GM18909 (cell line): Measurements from ENCODE around the gene GRIFIN.

ENCODE experiments used
- ATAC-seq: cut with Tn5 transposase; IDR thresholded peaks from one replicate; pipeline ENCODE4 v1.9.1; 2021; ENCODE audit warnings: mild to moderate bottlenecking; ENCODE audit not compliant: unreplicated experiment, poor library complexity

Gene GRIFIN

DNA sequence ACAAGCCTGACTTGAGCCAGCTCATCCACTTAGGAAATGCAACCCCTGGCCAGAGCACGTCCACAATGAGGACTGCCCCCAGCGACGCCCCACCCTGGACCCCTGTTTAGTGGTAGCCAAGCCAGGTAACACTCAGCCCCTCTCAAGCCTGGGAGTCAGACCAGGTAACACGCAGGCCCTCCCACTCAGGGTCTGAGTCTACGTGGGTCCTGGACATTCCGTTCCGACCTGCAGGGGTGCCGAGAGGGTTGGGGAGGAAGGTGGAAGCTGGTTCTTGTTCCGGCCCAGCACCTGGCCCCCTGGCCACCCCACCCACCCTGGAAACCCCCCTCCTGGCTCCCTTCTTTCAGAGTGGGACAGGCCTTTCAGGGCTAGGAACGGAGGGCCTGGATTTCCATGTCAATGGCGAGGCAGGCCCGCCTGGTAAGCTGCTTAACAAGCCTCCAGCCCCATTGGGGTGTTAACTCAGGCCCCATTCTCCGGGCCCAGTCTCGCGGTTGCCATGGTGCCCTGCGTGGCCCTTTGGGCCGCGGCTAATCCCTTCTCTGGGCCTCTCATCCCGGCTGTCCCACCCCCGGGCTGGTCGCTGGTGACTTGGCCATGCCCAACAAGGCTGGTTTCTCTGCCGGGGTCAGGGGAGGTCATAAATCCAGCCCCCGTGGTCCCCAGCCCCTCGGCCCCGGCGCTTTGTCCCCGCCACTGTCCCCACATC is 23.7 kb upstream of the GRIFIN start:
- ATAC-seq: no peak

DNA sequence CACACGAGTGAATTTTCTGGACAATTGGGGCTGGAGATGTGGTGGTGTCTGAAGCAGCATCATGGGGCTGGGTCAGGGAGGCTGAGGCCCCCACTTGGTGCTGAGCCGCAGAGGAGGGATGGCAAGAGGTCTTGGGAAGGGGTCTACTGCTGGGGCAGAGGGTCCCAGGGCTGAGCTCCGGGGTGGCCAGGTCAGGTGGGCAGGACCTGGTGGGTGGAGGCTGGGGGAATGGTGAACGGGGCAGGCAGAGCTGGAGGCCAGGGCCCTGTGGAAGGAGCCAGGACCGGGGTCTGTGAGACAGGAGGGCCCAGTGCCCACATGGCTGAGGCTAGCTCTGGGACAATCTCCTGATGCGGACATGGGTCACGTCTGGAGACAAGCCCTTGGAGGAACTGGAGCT is 23.0 kb upstream of the GRIFIN start:
- no peak for ATAC-seq

DNA sequence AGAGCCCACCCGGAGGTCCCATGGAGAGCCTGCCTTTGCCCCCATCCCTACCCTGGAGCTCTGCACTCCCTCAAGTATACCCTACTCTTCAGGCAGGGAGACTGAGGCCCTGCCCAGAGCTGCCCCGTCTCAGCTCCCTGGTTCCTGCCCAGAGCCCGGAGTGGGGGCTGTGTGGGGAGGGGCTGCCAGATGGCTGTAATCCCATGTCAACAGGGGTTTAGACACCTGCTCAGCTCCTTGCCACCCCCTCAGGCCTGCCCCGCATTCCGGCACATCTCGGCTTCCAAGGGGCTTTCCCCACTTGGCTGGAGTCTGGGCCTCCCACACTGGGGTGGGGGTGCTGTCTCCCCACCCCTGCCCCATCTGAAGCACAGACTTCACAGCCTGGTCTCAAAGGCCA is 22.5 kb upstream of the GRIFIN start:
- no peak for ATAC-seq

DNA sequence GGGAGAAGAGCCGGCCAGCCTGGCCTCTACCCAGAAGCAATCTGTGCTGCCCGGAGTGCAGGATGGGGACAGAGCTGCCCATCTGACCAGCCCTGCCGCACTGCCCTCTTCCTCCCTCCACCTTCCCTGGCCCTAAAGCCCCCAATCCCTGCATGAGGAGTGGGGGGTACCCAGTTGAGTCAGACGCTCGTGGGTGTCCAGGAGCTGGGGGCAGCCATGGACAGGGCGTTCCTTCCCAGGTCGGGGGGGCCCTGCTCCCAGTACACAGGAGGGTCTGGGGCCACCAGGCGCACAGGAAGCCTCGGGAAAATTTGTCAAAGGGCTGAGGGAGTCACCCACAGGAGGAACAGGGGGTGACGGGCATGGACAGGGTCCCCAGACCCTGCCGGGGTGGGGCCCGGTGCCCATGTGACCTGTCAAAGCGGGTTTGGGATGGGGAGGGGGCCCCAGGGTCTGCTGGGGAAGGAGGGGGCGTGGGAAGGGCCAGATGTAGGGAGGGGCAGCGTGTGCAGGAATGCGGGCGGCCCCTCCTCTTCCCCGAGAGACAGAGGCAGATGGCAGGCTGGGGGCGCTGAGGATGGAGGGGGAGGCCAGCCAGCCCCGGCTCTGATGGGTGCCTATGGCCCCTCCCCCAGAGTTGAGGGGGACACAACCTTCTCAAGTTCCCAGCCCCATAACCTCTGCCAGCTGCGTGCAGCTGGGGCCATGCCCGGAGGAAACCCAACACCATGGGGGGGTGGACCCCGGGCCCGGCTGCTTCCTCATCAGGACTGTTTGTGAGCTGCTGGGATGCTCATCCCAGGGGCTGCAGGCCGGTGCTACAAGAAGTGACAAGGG is 21.5 kb upstream of the GRIFIN start:
- ATAC-seq: no peak

DNA sequence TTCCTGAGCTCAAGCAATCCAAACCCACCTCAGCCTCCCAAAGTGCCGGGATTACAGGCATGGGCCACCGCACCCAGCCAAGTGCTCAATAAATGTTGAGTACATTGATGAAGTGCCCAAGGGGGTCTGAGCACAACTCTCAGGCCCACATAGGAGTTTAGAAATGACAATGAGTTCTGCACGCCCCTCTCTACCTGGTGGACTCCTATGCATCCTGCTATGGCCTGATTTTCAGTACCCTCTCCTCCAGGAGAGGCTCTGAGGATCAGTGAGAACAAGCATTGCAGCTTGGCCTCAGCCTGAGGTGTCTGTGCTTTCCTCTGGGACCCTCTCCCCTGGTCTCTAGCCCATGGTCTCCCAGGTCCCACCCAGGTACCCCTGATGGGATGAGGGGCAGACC is 20.9 kb upstream of the GRIFIN start:
- no peak for ATAC-seq

DNA sequence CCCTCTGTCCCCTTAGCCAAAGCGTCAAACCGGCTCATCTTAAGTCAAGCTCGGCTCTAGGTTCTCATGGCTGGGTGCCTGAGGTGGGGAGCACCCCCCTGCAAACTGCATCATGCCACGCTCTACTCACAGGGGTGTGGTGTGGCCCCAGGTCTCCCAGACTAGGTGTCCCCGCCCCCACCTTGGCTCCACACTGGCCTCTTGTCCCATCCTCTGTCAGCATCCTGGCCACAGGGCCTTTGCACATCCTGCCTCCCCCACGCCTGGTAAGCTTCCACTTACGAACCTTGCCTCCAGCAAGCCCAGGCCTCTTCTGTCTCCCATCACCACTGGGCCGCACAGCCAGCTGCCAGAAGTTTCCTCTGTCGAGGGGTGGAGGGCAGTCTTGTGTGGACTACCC is 20.2 kb upstream of the GRIFIN start:
- ATAC-seq: no peak

DNA sequence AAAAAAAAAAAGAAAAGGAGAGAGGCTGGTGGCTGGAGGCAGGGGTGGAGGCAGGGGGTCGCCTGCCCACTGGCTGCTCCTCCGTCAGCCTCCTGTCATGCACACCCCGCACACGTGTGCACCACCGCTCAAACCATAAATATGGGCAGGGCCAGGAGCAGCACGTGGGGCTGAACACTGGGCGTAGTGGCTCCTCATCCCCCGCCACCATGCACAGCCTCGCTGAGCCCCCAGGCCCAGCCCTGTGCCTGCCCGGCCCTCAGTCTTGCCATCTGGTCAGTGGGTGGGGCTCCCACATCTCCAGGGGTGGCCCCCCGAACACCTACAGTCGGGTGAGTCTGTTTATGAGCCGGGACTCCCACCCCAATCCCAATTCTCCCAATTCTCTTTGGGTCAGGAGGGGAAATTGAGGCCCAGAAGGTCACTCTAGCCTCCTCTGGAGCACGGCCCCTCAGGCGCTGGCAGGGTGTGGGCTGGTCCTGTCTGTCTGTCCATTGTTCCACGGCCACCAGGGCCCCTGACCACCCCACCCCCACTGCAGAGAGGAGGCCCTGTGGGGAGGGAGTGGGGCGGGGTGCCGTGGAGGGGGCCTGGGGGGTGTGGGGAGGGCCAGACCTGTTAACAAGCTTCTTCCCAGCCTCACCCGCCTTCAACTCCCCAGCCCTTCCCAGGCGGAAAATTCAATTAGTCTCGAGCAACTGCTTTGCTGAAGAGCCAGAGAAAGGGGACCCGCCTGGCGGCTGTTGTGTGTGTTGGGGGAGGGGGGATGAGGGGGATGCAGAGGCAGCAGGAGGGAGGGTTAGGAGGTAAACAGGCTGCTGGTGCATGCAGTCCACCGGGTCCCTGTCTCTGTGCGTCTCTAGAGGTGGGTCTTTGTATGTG is 19.5 kb upstream of the GRIFIN start:
- no peak for ATAC-seq

DNA sequence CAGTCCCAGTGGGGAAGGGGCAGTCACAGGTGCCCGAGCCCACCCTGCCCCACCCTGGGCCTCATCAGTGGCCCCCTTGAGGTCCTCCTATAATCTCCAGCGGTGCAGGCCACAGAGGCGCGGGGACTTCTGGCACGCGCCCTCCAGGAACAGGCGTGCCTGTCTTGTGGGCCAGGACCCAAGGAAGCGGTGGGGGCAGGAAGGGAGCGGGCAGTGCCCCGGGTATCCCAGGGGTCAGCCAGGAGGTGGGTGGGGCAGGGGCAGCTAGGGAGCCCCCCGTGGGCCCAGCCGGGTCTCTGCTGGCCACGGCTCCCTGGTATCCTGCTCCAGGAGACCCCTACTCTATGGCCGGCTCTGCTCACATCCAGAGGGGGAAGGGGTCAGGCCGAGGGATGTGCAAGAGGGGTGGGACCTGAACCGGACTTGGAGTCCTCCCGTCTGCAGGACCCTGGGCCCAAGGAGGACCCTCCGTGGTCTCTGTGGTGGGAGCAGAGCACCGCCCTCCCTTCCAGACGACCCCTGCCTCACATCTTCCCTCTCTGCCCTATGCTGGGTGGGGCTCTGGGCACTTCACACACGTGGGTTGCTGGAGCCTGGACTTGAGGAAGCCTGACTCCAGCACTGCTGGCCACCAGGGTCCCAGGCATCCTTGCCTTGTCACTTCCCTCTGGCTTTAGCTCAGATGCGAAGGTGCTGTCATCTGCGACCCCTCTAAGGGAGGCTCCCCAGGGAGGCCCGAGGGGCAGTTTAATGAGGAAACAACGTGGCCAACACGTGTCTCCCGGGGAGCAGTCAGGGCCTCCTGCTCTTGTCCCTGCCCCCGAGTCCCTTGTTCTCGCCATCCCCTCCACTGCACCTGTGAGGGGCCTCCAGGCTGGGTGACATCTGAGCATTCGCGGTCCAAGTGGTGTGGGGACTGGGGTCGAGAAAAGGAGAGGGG is 18.3 kb upstream of the GRIFIN start:
- no peak for ATAC-seq

DNA sequence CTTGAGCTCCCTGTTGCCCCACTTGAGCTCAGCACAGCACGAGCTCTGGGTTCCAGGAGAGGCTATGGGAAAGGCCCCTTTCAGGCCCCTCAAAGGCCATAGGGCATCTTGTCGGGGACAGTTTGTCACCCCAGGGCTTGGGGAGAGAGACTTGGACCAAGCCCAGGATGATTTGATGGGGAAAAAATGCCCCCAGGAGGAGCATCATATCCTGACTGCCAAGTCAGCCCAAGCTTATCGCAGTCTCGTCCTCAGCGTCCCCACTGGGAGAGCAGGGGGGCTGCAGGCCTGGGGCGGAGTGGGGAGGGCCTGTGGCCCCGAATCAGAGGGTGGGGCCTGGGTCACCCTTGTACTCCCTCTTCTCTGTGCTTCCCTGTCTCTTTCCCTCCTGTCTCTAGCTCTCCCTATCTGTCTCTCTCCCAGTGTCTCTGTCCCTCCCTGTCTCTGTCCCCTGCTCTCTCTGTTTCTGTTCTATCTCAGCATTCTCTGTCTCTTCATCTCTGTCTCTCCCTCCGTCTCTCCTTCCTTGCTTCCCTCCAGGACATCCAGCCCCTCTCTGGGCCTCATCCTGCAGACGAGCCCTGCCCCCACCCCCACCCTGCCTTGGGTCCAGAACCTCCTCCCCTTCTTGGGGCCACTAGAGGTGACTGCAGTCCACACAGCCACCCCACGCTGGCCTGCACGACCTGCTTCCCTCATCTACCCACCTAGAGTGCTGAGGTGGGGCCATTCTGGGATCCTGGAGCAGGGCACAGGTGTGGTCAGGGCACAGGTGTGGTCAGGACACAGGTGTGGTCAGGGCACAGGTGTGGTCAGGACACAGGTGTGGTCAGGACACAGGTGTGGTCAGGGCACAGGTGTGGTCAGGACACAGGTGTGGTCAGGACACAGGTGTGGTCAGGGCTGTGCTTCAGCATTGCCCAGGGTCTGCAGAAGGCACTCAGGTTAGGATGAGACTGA is 17.3 kb upstream of the GRIFIN start:
- no peak for ATAC-seq

DNA sequence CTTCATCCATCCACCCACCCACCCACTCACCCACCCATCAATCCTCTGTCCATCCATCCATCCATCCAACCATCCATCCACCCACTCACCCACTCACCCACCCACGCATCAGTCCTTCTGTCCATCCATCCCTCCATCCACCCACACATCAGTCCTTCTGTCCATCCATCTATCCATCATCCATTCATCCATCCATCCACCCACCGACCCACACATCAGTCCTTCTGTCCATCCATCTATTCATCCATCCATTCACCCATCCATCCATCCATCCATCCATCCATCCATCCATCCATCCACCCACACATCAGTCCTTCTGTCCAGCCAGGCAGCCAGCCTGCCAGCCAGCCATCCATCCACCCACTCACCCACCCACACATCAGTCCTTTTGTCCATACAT is 15.8 kb upstream of the GRIFIN start:
- ATAC-seq: no peak

DNA sequence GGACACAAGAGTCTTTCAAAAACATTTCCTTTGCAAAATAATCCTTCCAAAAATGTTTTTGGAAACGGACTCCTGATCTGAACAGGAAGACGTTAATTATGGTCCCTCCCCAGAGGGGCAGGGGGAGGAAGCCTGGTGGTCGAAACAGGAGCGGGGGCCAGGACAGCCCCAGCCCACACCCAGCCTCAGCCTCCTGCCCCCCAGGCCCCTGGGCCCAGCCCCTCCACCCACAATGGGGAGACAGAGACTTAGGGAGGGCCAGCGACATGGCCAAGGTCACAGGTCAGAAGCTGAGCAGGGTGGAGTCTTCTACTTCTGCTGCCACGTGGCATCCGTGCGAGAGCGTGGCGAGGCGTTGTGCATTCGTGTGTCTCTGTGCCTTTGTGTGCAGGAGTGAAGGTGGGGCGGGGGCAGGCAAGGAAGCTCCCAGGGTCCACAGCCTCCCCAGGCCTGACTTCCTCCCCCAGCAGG is 14.0 kb upstream of the GRIFIN start:
- ATAC-seq: no peak

DNA sequence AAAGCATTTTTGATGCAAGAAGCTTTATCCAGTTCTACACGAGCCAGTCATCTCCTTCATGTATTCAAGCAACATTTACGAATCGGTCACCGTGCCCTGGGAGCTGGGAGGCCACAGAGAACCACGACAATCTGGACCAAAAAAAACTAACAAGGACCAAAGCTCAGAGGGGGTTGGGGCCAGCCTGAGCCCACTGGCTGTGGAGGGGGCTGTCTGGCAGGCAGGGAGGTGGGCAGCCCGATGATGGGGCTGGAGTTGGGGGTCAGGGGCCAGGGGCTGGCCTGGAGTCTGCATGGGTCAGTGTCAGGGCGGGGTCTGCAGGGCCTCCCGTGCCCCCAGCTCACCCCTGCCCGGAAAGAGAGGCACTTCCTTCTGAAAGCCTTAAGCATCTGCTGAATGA is 12.5 kb upstream of the GRIFIN start:
- ATAC-seq: no peak

DNA sequence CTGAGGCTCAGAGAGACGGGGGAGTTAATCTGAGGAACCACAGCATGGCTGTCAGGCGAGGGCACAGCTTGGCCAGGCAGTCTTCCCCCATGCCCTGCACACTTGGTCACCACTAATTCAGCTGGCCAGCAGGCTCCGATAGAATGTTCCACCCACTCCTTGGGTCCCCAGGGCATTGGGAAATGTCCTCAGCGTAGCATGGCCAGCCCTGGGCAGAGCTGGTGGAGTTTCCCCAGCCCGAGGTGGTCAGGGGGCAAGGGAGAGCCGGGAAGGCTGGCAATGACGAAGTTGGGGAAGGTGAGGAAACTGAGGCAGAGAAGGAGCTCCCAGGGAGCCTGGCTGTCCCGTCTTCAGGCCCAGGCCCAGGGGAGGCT is 12.1 kb upstream of the GRIFIN start:
- no peak for ATAC-seq

DNA sequence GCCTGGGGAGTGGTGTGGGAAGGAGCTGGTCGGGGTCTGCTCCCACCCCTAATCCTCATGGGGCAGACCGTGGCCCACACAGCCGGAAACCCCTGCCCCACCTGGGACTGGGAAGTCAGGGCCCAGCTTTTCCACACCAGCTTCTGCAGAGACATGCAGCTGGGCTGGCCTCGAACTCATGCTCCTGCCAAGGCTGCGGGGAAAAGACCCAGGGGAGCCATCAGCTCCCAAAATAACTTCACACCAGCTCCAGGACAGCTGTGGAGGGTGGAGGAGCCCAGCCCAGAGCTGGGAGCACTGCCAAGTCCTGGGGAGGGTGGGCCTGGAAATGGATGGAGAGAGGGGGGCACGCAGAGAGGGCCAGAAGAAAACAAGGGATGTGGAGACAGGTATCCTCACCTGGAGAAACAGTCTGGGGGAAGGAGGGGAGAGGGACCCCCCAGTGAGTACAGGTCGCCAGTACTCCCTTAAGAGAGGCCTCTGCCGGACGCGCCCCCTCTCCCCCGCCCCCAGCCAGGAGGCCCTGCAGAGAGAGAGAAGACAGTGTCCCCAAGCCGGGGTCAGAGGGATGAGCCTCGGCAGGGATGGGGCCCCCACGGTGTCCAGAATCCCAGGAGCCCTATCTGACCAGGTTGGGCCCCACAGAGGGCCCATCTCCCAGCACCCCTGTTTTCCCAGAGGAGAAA is 11.5 kb upstream of the GRIFIN start:
- ATAC-seq: no peak

DNA sequence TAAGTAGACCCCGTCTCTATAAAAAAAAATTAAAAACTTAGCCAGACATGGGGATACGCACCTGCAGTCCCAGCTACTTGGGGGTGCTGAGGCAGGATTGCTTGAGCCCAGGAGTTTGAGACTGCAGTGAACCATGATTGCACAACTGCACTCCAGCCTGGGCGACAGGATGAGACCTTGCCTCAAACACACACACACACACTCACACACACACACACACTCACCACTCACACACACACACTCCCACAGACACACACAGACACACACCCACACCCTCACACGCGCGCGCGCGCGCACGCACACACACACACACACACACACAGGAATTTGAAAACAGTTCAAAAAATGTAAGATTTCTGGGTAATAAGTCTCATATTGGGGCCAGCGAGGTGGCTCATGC is 8.7 kb upstream of the GRIFIN start:
- ATAC-seq: no peak

DNA sequence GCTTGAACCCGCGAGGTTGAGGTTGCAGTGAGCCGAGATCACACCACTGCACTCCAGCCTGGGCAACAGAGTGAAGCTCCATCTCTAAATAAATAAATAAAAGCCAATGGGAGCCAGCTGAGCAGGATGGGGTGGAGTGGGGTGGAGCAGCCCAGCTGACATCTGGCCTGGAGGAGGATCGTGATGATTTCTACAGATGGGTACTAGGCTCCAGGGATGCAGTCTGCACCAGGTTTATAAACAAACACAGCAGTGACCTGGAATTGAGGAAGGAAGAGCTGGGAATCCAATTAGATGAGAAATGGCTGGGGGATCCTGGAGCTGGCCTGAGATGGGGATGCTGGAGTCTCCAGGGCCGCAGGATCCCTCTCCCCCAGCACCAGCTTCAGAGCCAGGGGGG is 7.3 kb upstream of the GRIFIN start:
- no peak for ATAC-seq

DNA sequence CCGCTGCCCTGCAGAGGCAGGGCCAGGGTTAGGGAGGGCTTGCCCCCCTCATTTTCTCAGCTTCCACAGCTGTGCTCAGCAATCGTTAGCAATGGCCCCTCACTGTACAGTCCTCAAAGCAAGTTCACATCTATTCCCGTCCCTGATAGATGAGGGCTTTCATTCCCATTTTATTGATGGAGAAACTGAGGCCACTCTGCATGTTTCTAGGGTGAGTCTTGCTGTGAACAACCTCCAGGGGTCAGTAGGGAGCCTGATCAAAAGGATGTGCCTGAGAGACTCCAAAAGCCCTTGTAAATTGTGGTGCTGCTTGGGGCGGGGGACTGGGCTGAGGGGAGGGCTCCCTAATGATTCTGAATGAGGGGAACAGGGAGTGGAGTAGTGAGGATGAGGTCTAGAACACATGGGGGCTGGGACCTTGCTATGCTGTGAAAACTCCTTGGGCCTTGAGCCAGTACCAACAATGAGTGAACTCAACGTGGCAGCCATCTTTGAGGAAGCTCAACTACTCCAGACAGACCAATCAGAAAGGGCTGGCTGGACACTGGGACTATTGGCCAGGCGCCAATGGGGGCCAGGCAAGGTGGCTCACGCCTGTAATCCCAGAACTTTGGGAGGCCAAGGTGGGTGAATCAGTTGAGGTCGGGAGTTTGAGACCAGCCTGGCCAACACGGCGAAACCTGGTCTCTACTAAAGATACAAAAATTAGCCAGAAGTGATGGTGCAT is 6.7 kb upstream of the GRIFIN start:
- no peak for ATAC-seq

DNA sequence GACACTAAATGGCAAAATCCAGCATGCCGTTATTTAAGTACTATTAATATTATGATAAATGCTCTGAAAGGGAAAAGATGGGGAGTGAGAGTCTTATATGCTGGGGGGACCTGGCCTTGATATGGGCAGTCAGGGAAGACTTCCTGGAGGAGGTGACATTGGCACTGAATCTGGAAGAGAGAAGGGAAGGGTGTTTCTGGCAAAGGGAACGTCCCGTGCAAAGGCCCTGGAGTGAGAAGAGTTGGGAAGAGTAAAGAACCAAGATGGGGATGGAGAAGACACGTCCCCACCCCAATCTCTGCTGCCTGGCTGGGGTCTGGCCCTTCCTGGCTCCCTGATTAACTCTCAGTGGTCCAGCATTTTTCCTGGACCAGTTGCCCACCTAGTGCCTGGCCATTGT is 5.0 kb upstream of the GRIFIN start:
- ATAC-seq: no peak
